Prostate gland (tissue), 2 donors: Measurements from ENCODE around the gene SV2C.

Source experiments
- POLR2A ChIP-seq: fragments of 450-650 bp; IDR thresholded peaks from one replicate; pipeline ENCODE4 v1.6.1; 2016; ENCODE audit warnings: antibody characterized with exemption, mild to moderate bottlenecking
- POLR2AphosphoS5 ChIP-seq: sonication (generic); formaldehyde crosslinking; IDR thresholded peaks from one replicate; pipeline ENCODE4 v1.6.1; 2017; ENCODE audit warnings: antibody characterized with exemption
- TF ChIP-seq, protein P1 (sequence below), 4 experiments: fragments of 200-600 bp in 2 of 4; fragments of 450-650 bp in 2 of 4; sonication (generic) in 2 of 4; IDR thresholded peaks; 1 replicate in 3 of 4; 2 replicates in 1 of 4; pipeline ENCODE4 v1.5.1; 2016 to 2019; ENCODE audit warnings: antibody characterized with exemption in 4 of 4, mild to moderate bottlenecking in 2 of 4, moderate library complexity in 2 of 4

GRCh38 chr5:76069061-76069735 lies 14.0 kb upstream of the SV2C start:
- TF ChIP-seq, protein P1, sequence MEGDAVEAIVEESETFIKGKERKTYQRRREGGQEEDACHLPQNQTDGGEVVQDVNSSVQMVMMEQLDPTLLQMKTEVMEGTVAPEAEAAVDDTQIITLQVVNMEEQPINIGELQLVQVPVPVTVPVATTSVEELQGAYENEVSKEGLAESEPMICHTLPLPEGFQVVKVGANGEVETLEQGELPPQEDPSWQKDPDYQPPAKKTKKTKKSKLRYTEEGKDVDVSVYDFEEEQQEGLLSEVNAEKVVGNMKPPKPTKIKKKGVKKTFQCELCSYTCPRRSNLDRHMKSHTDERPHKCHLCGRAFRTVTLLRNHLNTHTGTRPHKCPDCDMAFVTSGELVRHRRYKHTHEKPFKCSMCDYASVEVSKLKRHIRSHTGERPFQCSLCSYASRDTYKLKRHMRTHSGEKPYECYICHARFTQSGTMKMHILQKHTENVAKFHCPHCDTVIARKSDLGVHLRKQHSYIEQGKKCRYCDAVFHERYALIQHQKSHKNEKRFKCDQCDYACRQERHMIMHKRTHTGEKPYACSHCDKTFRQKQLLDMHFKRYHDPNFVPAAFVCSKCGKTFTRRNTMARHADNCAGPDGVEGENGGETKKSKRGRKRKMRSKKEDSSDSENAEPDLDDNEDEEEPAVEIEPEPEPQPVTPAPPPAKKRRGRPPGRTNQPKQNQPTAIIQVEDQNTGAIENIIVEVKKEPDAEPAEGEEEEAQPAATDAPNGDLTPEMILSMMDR (IDR thresholded peaks at IDR 0.05) = no peak
- TF ChIP-seq POLR2A = no peak
- no peak for TF ChIP-seq POLR2AphosphoS5
